Peyer's patch (tissue), 4 donors: ENCODE data around the gene POTEF.
"Not testable (repeated sequence)": the region's sequence is repeated elsewhere in the genome, so short reads cannot be mapped to it uniquely, and the experiment has no call there.

Experiments
- POLR2A ChIP-seq, 2 donors: fragments of 450-650 bp; IDR thresholded peaks; one replicate each; pipeline ENCODE4 v1.5.1; 2017; ENCODE audit warnings: antibody characterized with exemption in 2 of 2, mild to moderate bottlenecking in 2 of 2, moderate library complexity in 2 of 2
- TF ChIP-seq, protein P1 (sequence below), 6 experiments: fragments of 450-650 bp in 4 of 6; fragments of 200-600 bp in 2 of 6; sonication (generic) in 1 of 6; IDR thresholded peaks; one replicate each; pipeline ENCODE4 v1.5.1; 2017 to 2019; ENCODE audit warnings: antibody characterized with exemption in 6 of 6, mild to moderate bottlenecking in 3 of 6, moderate library complexity in 1 of 6

DNA sequence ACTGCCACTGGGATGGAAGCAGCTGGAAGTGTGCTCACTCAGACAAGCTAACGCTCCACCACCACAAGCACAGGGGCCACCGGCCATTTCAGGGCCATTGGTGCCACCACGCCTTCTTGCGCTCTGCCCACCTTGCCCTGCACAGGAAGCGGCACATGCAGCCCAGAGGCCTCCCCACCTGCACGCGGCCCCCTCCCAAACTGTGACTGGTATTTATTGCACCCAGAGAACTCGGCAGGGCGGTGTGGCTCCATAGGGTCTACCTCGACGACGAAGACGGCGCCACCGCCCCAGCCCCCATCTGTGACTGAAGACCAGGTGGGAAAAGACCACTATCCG, 90.8 kb downstream of the POTEF start:
- TF ChIP-seq, protein P1, sequence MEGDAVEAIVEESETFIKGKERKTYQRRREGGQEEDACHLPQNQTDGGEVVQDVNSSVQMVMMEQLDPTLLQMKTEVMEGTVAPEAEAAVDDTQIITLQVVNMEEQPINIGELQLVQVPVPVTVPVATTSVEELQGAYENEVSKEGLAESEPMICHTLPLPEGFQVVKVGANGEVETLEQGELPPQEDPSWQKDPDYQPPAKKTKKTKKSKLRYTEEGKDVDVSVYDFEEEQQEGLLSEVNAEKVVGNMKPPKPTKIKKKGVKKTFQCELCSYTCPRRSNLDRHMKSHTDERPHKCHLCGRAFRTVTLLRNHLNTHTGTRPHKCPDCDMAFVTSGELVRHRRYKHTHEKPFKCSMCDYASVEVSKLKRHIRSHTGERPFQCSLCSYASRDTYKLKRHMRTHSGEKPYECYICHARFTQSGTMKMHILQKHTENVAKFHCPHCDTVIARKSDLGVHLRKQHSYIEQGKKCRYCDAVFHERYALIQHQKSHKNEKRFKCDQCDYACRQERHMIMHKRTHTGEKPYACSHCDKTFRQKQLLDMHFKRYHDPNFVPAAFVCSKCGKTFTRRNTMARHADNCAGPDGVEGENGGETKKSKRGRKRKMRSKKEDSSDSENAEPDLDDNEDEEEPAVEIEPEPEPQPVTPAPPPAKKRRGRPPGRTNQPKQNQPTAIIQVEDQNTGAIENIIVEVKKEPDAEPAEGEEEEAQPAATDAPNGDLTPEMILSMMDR (IDR thresholded peaks at IDR 0.05), result not testable (repeated sequence)
- TF ChIP-seq POLR2A (IDR thresholded peaks at IDR 0.05), result not testable (repeated sequence)
